ENCODE data around the gene CXXC5.

CXXC5 gene

GRCh38 chr5:139696894-139697658, 48.9 kb downstream of the CXXC5 start:
- H3K27ac ChIP-seq, result no peak overlapping the region
- no peak for TF ChIP-seq CTCF (IDR thresholded peaks at IDR 0.05)
- TF ChIP-seq ZFX (IDR thresholded peaks at IDR 0.05; ENCODE audit: borderline replicate concordance), result no peak

- peak overlapping the region; percentile 71 for H3K27ac ChIP-seq
- TF ChIP-seq ZFX (IDR thresholded peaks at IDR 0.05; ENCODE audit: borderline replicate concordance), result no peak
These were observed 50.5 kb downstream of the CXXC5 start for GRCh38 chr5:139698490-139699146.

GRCh38 chr5:139699351-139699750, 51.2 kb downstream of the CXXC5 start:
- TF ChIP-seq ZFX (IDR thresholded peaks at IDR 0.05; ENCODE audit: borderline replicate concordance), result no peak
- TF ChIP-seq CTCF (IDR thresholded peaks at IDR 0.05), result no peak
- H3K27ac ChIP-seq, result peak overlapping the region; percentile 71

- peak overlapping the region; percentile 71 for H3K27ac ChIP-seq
- no peak for TF ChIP-seq ZFX (IDR thresholded peaks at IDR 0.05; ENCODE audit: borderline replicate concordance)
- no peak for TF ChIP-seq CTCF (IDR thresholded peaks at IDR 0.05)
These were observed 52.5 kb downstream of the CXXC5 start for GRCh38 chr5:139700711-139701055.

- TF ChIP-seq CTCF (IDR thresholded peaks at IDR 0.05), result no peak
- no peak for TF ChIP-seq ZFX (IDR thresholded peaks at IDR 0.05; ENCODE audit: borderline replicate concordance)
These were observed 53.0 kb downstream of the CXXC5 start for GRCh38 chr5:139701056-139701741.

GRCh38 chr5:139702548-139702947, 54.4 kb downstream of the CXXC5 start:
- no peak overlapping the region for H3K27ac ChIP-seq
- no peak for TF ChIP-seq CTCF (IDR thresholded peaks at IDR 0.05)
- no peak for TF ChIP-seq ZFX (IDR thresholded peaks at IDR 0.05; ENCODE audit: borderline replicate concordance)

More at GRCh38 chr5:139701056-139701741, 53.0 kb downstream of the CXXC5 start:
- H3K27ac ChIP-seq, result peak overlapping the region; percentile 71

- H3K27ac ChIP-seq, result no peak overlapping the region
- TF ChIP-seq CTCF (IDR thresholded peaks at IDR 0.05), result no peak
These were observed 56.6 kb downstream of the CXXC5 start for GRCh38 chr5:139704748-139705147.
